GM12873 (cell line): ENCODE measurements around the gene SMIM10L2A.

ENCODE experiments used
- CTCF ChIP-seq: IDR thresholded peaks from 2 replicates; pipeline ENCODE4 v1.5.1; 2012; ENCODE audit warnings: low read depth, mild to moderate bottlenecking, moderate library complexity, low read length, control low read depth; ENCODE audit not compliant: insufficient read depth; ENCODE audit errors: missing control alignments

Gene SMIM10L2A

GRCh38 chrX:135403374-135403773, 18.4 kb upstream of the SMIM10L2A start:
- TF ChIP-seq CTCF = no peak

- TF ChIP-seq CTCF = no peak
These were observed 12.9 kb upstream of the SMIM10L2A start for GRCh38 chrX:135408794-135409193.

- TF ChIP-seq CTCF = no peak
These were observed 10.7 kb upstream of the SMIM10L2A start for GRCh38 chrX:135410861-135411627.

GRCh38 chrX:135411893-135412292, 9.9 kb upstream of the SMIM10L2A start:
- TF ChIP-seq CTCF = no peak

- no peak for TF ChIP-seq CTCF
These were observed 5.2 kb upstream of the SMIM10L2A start for GRCh38 chrX:135416546-135416945.

- no peak for TF ChIP-seq CTCF
These were observed 913 bp upstream of the SMIM10L2A start for GRCh38 chrX:135420831-135421230.

- no peak for TF ChIP-seq CTCF
These were observed 210 bp upstream of the SMIM10L2A start for GRCh38 chrX:135421537-135421931.
